ENCODE results near the gene FEM1A.
A peak's percentile ranks its signal among the peaks of the same experiment; 100 is the strongest.
"Not testable (repeated sequence)": the region's sequence is repeated elsewhere in the genome, so short reads cannot be mapped to it uniquely, and the experiment has no call there.

FEM1A gene

GRCh38 chr19:4792866-4793195, 1.3 kb downstream of the FEM1A start:
- H3K27me3 ChIP-seq (ENCODE audit: control insufficient read depth in 2 of 2, insufficient read depth in 2 of 2, low read length in 2 of 2); H3K9ac ChIP-seq (ENCODE audit: low read depth in 1 of 2, low read length in 2 of 2); H3K27ac ChIP-seq (ENCODE audit: low read depth in 2 of 2, low read length in 2 of 2); H3K9me3 ChIP-seq (ENCODE audit: control insufficient read depth in 2 of 2, low read length in 2 of 2): not testable (repeated sequence)
- Histone ChIP-seq H3K4me1 (ENCODE audit: control insufficient read depth in 2 of 2, insufficient read depth in 2 of 2, low read length in 2 of 2) (peaks cover 19% of the 10 kb centered on the region in 2 donors), H3K4me3 (ENCODE audit: low read length in 2 of 2) (peak overlapping the region in 1 of 2 donors; percentile 84), H3K36me3 (ENCODE audit: control insufficient read depth in 2 of 2, insufficient read depth in 2 of 2, low read length in 2 of 2) (peaks cover 24 to 33% of the 10 kb centered on the region in 2 donors)

DNA sequence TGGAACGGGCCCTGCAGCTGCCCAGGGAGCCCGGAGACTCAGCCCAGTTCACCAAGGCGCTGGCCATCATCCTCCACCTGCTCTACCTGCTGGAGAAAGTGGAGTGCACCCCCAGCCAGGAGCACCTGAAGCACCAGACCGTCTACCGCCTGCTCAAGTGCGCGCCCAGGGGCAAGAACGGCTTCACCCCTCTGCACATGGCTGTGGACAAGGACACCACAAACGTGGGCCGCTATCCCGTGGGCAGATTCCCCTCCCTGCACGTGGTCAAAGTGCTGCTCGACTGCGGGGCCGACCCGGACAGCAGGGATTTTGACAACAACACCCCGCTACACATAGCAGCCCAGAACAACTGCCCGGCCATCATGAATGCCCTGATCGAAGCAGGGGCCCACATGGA, 1.7 kb downstream of the FEM1A start:
- peaks cover 19% of the 10 kb centered on the region in 2 donors for H3K4me1 ChIP-seq (ENCODE audit: control insufficient read depth in 2 of 2, insufficient read depth in 2 of 2, low read length in 2 of 2)
- not testable (repeated sequence) for H3K4me3 ChIP-seq (ENCODE audit: low read length in 2 of 2)

GRCh38 chr19:4794971-4795370, 3.4 kb downstream of the FEM1A start:
- Histone ChIP-seq H3K9me3 (ENCODE audit: control insufficient read depth in 2 of 2, low read length in 2 of 2) (no peaks in the 10 kb centered on the region), H3K4me3 (ENCODE audit: low read length in 2 of 2) (no peak overlapping the region), H3K4me1 (ENCODE audit: control insufficient read depth in 2 of 2, insufficient read depth in 2 of 2, low read length in 2 of 2) (peaks cover 19% of the 10 kb centered on the region in 2 donors), H3K36me3 (ENCODE audit: control insufficient read depth in 2 of 2, insufficient read depth in 2 of 2, low read length in 2 of 2) (peaks cover 24 to 38% of the 10 kb centered on the region in 2 donors), H3K9ac (ENCODE audit: low read depth in 1 of 2, low read length in 2 of 2) (no peak overlapping the region), H3K27me3 (ENCODE audit: control insufficient read depth in 2 of 2, insufficient read depth in 2 of 2, low read length in 2 of 2) (no peaks in the 10 kb centered on the region), H3K27ac (ENCODE audit: low read depth in 2 of 2, low read length in 2 of 2) (no peak overlapping the region)

More for the DNA sequence above, 1.7 kb downstream of the FEM1A start:
- H3K27ac ChIP-seq (ENCODE audit: low read depth in 2 of 2, low read length in 2 of 2); H3K9me3 ChIP-seq (ENCODE audit: control insufficient read depth in 2 of 2, low read length in 2 of 2); H3K9ac ChIP-seq (ENCODE audit: low read depth in 1 of 2, low read length in 2 of 2); H3K27me3 ChIP-seq (ENCODE audit: control insufficient read depth in 2 of 2, insufficient read depth in 2 of 2, low read length in 2 of 2): not testable (repeated sequence)
- peaks cover 24 to 33% of the 10 kb centered on the region in 2 donors for H3K36me3 ChIP-seq (ENCODE audit: control insufficient read depth in 2 of 2, insufficient read depth in 2 of 2, low read length in 2 of 2)

DNA sequence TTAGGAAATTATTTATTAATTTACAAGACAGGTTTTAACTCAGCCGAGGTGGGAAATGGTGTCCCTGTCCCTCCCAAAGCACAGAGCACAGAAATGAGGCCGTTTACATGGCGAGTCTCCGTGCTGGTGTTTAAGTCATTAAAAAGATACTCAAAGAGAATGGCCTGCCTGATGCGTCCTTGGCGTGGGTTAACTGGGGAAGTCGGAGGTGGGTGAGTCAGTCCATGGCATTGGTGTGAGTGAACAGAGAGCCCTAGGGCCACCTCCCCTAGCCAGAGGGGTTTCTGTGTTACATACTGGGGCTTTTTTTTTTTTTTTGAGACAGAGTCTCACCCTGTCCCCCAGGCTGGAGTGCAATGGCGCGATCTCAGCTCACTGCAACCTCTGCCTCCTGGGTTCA, 3.9 kb downstream of the FEM1A start:
- Histone ChIP-seq H3K36me3 (ENCODE audit: control insufficient read depth in 2 of 2, insufficient read depth in 2 of 2, low read length in 2 of 2) (peaks cover 24 to 38% of the 10 kb centered on the region in 2 donors), H3K27me3 (ENCODE audit: control insufficient read depth in 2 of 2, insufficient read depth in 2 of 2, low read length in 2 of 2) (no peaks in the 10 kb centered on the region), H3K27ac (ENCODE audit: low read depth in 2 of 2, low read length in 2 of 2) (no peak overlapping the region), H3K9ac (ENCODE audit: low read depth in 1 of 2, low read length in 2 of 2) (no peak overlapping the region), H3K4me1 (ENCODE audit: control insufficient read depth in 2 of 2, insufficient read depth in 2 of 2, low read length in 2 of 2) (peaks cover 19% of the 10 kb centered on the region in 2 donors), H3K9me3 (ENCODE audit: control insufficient read depth in 2 of 2, low read length in 2 of 2) (no peaks in the 10 kb centered on the region), H3K4me3 (ENCODE audit: low read length in 2 of 2) (no peak overlapping the region)

DNA sequence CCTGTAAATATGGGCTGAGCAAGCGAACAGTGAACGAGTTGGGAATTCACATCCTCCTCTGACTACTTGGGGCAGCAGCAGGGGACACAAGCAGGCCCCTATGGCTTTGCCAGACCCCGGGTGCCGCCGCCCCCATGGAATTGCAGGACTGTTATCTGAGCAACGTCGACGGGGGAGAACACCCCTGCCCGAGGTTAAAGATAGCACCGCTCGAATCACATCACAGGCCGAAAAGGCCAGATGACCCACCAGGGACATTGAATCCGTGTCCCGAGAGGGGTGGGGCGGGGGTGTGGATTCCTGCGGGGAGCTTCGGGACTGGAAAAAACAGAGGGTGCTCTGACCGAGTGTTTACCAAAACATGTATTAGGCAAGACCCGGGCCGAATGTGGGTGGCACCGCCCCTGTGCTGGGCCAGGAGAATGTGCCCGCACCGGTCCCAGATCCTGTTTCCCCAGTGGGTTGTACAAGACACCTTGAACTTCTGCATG, 9.1 kb downstream of the FEM1A start:
- no peaks in the 10 kb centered on the region for H3K9me3 ChIP-seq (ENCODE audit: control insufficient read depth in 2 of 2, low read length in 2 of 2)
- no peak overlapping the region for H3K9ac ChIP-seq (ENCODE audit: low read depth in 1 of 2, low read length in 2 of 2)
- H3K4me1 ChIP-seq (ENCODE audit: control insufficient read depth in 2 of 2, insufficient read depth in 2 of 2, low read length in 2 of 2): no peaks in the 10 kb centered on the region
- H3K36me3 ChIP-seq (ENCODE audit: control insufficient read depth in 2 of 2, insufficient read depth in 2 of 2, low read length in 2 of 2): peaks cover 4 to 17% of the 10 kb centered on the region in 2 donors
- no peaks in the 10 kb centered on the region for H3K27me3 ChIP-seq (ENCODE audit: control insufficient read depth in 2 of 2, insufficient read depth in 2 of 2, low read length in 2 of 2)
- no peak overlapping the region for H3K27ac ChIP-seq (ENCODE audit: low read depth in 2 of 2, low read length in 2 of 2)
- no peak overlapping the region for H3K4me3 ChIP-seq (ENCODE audit: low read length in 2 of 2)

- H3K9ac ChIP-seq (ENCODE audit: low read depth in 1 of 2, low read length in 2 of 2): no peak overlapping the region
- H3K27ac ChIP-seq (ENCODE audit: low read depth in 2 of 2, low read length in 2 of 2): no peak overlapping the region
- H3K4me1 ChIP-seq (ENCODE audit: control insufficient read depth in 2 of 2, insufficient read depth in 2 of 2, low read length in 2 of 2): no peaks in the 10 kb centered on the region
- H3K36me3 ChIP-seq (ENCODE audit: control insufficient read depth in 2 of 2, insufficient read depth in 2 of 2, low read length in 2 of 2): peaks cover 4 to 17% of the 10 kb centered on the region in 2 donors
- H3K9me3 ChIP-seq (ENCODE audit: control insufficient read depth in 2 of 2, low read length in 2 of 2): no peaks in the 10 kb centered on the region
- no peak overlapping the region for H3K4me3 ChIP-seq (ENCODE audit: low read length in 2 of 2)
- no peaks in the 10 kb centered on the region for H3K27me3 ChIP-seq (ENCODE audit: control insufficient read depth in 2 of 2, insufficient read depth in 2 of 2, low read length in 2 of 2)
These were observed 9.6 kb downstream of the FEM1A start for GRCh38 chr19:4801085-4801619.

GRCh38 chr19:4802711-4803110, 11.2 kb downstream of the FEM1A start:
- Histone ChIP-seq H3K9ac (ENCODE audit: low read depth in 1 of 2, low read length in 2 of 2) (no peak overlapping the region), H3K9me3 (ENCODE audit: control insufficient read depth in 2 of 2, low read length in 2 of 2) (no peaks in the 10 kb centered on the region), H3K27me3 (ENCODE audit: control insufficient read depth in 2 of 2, insufficient read depth in 2 of 2, low read length in 2 of 2) (no peaks in the 10 kb centered on the region), H3K4me1 (ENCODE audit: control insufficient read depth in 2 of 2, insufficient read depth in 2 of 2, low read length in 2 of 2) (no peaks in the 10 kb centered on the region), H3K4me3 (ENCODE audit: low read length in 2 of 2) (no peak overlapping the region), H3K27ac (ENCODE audit: low read depth in 2 of 2, low read length in 2 of 2) (no peak overlapping the region), H3K36me3 (ENCODE audit: control insufficient read depth in 2 of 2, insufficient read depth in 2 of 2, low read length in 2 of 2) (peaks cover 0 to 5% of the 10 kb centered on the region in 2 donors)

GRCh38 chr19:4803736-4804695, 12.5 kb downstream of the FEM1A start:
- Histone ChIP-seq H3K9ac (ENCODE audit: low read depth in 1 of 2, low read length in 2 of 2) (no peak overlapping the region), H3K27ac (ENCODE audit: low read depth in 2 of 2, low read length in 2 of 2) (no peak overlapping the region), H3K4me1 (ENCODE audit: control insufficient read depth in 2 of 2, insufficient read depth in 2 of 2, low read length in 2 of 2) (no peaks in the 10 kb centered on the region), H3K9me3 (ENCODE audit: control insufficient read depth in 2 of 2, low read length in 2 of 2) (no peaks in the 10 kb centered on the region), H3K36me3 (ENCODE audit: control insufficient read depth in 2 of 2, insufficient read depth in 2 of 2, low read length in 2 of 2) (no peaks in the 10 kb centered on the region), H3K27me3 (ENCODE audit: control insufficient read depth in 2 of 2, insufficient read depth in 2 of 2, low read length in 2 of 2) (no peaks in the 10 kb centered on the region), H3K4me3 (ENCODE audit: low read length in 2 of 2) (no peak overlapping the region)

- H3K27ac ChIP-seq (ENCODE audit: low read depth in 2 of 2, low read length in 2 of 2); H3K4me3 ChIP-seq (ENCODE audit: low read length in 2 of 2); H3K4me1 ChIP-seq (ENCODE audit: control insufficient read depth in 2 of 2, insufficient read depth in 2 of 2, low read length in 2 of 2); H3K36me3 ChIP-seq (ENCODE audit: control insufficient read depth in 2 of 2, insufficient read depth in 2 of 2, low read length in 2 of 2); H3K27me3 ChIP-seq (ENCODE audit: control insufficient read depth in 2 of 2, insufficient read depth in 2 of 2, low read length in 2 of 2); H3K9ac ChIP-seq (ENCODE audit: low read depth in 1 of 2, low read length in 2 of 2); H3K9me3 ChIP-seq (ENCODE audit: control insufficient read depth in 2 of 2, low read length in 2 of 2): not testable (repeated sequence)
These were observed 13.6 kb downstream of the FEM1A start for GRCh38 chr19:4805140-4805539.

DNA sequence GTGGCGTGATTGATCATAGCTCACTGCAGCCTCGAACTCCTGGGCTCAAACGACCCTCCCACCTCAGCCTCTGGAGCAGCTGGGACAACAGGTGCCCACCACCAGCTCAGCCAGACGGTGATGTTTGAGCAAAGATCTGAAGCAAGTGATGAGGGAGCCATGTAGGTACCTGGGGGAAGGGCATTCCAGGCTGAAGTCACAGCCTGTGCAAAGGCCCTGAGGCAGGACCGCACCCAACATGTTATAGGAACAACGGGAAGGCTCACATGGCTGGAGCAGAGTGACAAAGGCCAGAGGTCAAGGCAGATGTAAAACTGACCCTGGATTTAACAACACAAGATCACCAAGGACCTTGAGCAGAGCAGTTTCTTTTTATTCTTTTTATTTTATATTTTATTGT, 14.8 kb downstream of the FEM1A start:
- Histone ChIP-seq H3K36me3 (ENCODE audit: control insufficient read depth in 2 of 2, insufficient read depth in 2 of 2, low read length in 2 of 2) (no peaks in the 10 kb centered on the region), H3K4me3 (ENCODE audit: low read length in 2 of 2) (no peak overlapping the region), H3K27ac (ENCODE audit: low read depth in 2 of 2, low read length in 2 of 2) (no peak overlapping the region), H3K4me1 (ENCODE audit: control insufficient read depth in 2 of 2, insufficient read depth in 2 of 2, low read length in 2 of 2) (no peaks in the 10 kb centered on the region), H3K27me3 (ENCODE audit: control insufficient read depth in 2 of 2, insufficient read depth in 2 of 2, low read length in 2 of 2) (no peaks in the 10 kb centered on the region), H3K9me3 (ENCODE audit: control insufficient read depth in 2 of 2, low read length in 2 of 2) (no peaks in the 10 kb centered on the region), H3K9ac (ENCODE audit: low read depth in 1 of 2, low read length in 2 of 2) (no peak overlapping the region)

All from mucosa of rectum (tissue), 2 donors.